Endothelial cell (in vitro differentiated cells): ENCODE measurements around the gene PDK1. TPM values are rescaled to one million over a fixed set of nuclear protein-coding genes. Genes with fewer than 3 reads are reported as not detected.

Source experiments
- DNase-seq: peaks from one replicate; pipeline ENCODE4 v3.0.0; 2021; ENCODE audit warnings: low spot score
- H3K27ac Mint-ChIP-seq: one replicate; pipeline ENCODE4 v1.8.0; 2021; ENCODE audit warnings: mixed read lengths, inconsistent platforms; ENCODE audit not compliant: unreplicated experiment
- H3K27me3 Mint-ChIP-seq: one replicate; pipeline ENCODE4 v1.8.0; 2021; ENCODE audit warnings: mild to moderate bottlenecking, moderate library complexity, mixed read lengths, inconsistent platforms; ENCODE audit not compliant: unreplicated experiment
- H3K36me3 Mint-ChIP-seq: one replicate; pipeline ENCODE4 v1.8.0; 2021; ENCODE audit warnings: mild to moderate bottlenecking, low read depth, mixed read lengths, inconsistent platforms; ENCODE audit not compliant: unreplicated experiment
- H3K4me1 Mint-ChIP-seq: one replicate; pipeline ENCODE4 v1.8.0; 2021; ENCODE audit warnings: mild to moderate bottlenecking, mixed read lengths, inconsistent platforms; ENCODE audit not compliant: unreplicated experiment
- H3K4me3 Mint-ChIP-seq: one replicate; pipeline ENCODE4 v1.8.0; 2021; ENCODE audit warnings: mild to moderate bottlenecking, mixed read lengths, inconsistent platforms; ENCODE audit not compliant: unreplicated experiment
- H3K9me3 Mint-ChIP-seq: one replicate; pipeline ENCODE4 v1.8.0; 2021; ENCODE audit warnings: mixed read lengths, inconsistent platforms; ENCODE audit not compliant: unreplicated experiment
- CTCF ChIP-seq: fragments of 200-600 bp; sonication (generic); IDR thresholded peaks from one replicate; pipeline ENCODE4 v1.5.0; 2021; ENCODE audit warnings: antibody characterized with exemption; ENCODE audit not compliant: unreplicated experiment
- total RNA-seq: library from RNA; stranded (reverse); fragmentation: NEBNext Ultra II Directional; extraction: Animal tissue kit (Norgen Biotek cat#: 25700); gene quantifications from one replicate; pipeline ENCODE4 v1.2.1, GENCODE V29; 2021; ENCODE audit not compliant: unreplicated experiment

PDK1 gene
- total RNA-seq, 1 donor from 2014 or later: 16.4 TPM

- no peak for TF ChIP-seq CTCF
- Mint-ChIP-seq H3K36me3 (peaks cover 4% of the 10 kb centered on the region), H3K9me3 (no peaks in the 10 kb centered on the region), H3K27ac (no peak overlapping the region), H3K27me3 (no peaks in the 10 kb centered on the region), H3K4me1 (no peaks in the 10 kb centered on the region), H3K4me3 (no peak overlapping the region)
- DNase-seq: no peak
Measured at GRCh38 chr2:172613040-172613439, 57.1 kb downstream of the PDK1 start.

GRCh38 chr2:172613615-172614231 is 57.8 kb downstream of the PDK1 start:
- no peaks in the 10 kb centered on the region for H3K9me3 Mint-ChIP-seq
- H3K4me3 Mint-ChIP-seq: no peak overlapping the region
- H3K4me1 Mint-ChIP-seq: no peaks in the 10 kb centered on the region
- no peak overlapping the region for H3K27ac Mint-ChIP-seq
- no peak for TF ChIP-seq CTCF
- peaks cover 1% of the 10 kb centered on the region for H3K27me3 Mint-ChIP-seq
- DNase-seq: no peak
- H3K36me3 Mint-ChIP-seq: peaks cover 4% of the 10 kb centered on the region

GRCh38 chr2:172614932-172615331 is 59.0 kb downstream of the PDK1 start:
- H3K9me3 Mint-ChIP-seq: no peaks in the 10 kb centered on the region
- no peak for DNase-seq
- H3K4me1 Mint-ChIP-seq: no peaks in the 10 kb centered on the region
- H3K27me3 Mint-ChIP-seq: peaks cover 1% of the 10 kb centered on the region
- no peak for TF ChIP-seq CTCF
- H3K4me3 Mint-ChIP-seq: no peak overlapping the region
- H3K27ac Mint-ChIP-seq: no peak overlapping the region
- H3K36me3 Mint-ChIP-seq: peaks cover 8% of the 10 kb centered on the region

- H3K36me3 Mint-ChIP-seq: peaks cover 11% of the 10 kb centered on the region
- H3K27me3 Mint-ChIP-seq: peaks cover 1% of the 10 kb centered on the region
- H3K27ac Mint-ChIP-seq: no peak overlapping the region
- no peak overlapping the region for H3K4me3 Mint-ChIP-seq
- H3K4me1 Mint-ChIP-seq: no peaks in the 10 kb centered on the region
- H3K9me3 Mint-ChIP-seq: peaks cover 2% of the 10 kb centered on the region
- no peak for DNase-seq
- TF ChIP-seq CTCF: no peak
Measured at GRCh38 chr2:172615727-172616261, 59.9 kb downstream of the PDK1 start.

- H3K36me3 Mint-ChIP-seq: peaks cover 15% of the 10 kb centered on the region
- H3K27me3 Mint-ChIP-seq: peaks cover 4% of the 10 kb centered on the region
- H3K9me3 Mint-ChIP-seq: peaks cover 3% of the 10 kb centered on the region
- no peak for DNase-seq
- H3K4me1 Mint-ChIP-seq: no peaks in the 10 kb centered on the region
- no peak overlapping the region for H3K4me3 Mint-ChIP-seq
- TF ChIP-seq CTCF: no peak
- no peak overlapping the region for H3K27ac Mint-ChIP-seq
Measured at GRCh38 chr2:172617115-172617514, 61.2 kb downstream of the PDK1 start.
